ENCODE results near the gene MACROD2.
A peak's percentile ranks its signal among the peaks of the same experiment; 100 is the strongest.

MACROD2 gene

GRCh38 chr20:15674253-15675060 lies 1679.1 kb downstream of the MACROD2 start:
- DNase-seq, result peak; percentile 63

GRCh38 chr20:15675061-15675514 lies 1679.8 kb downstream of the MACROD2 start:
- DNase-seq, result no peak

GRCh38 chr20:15675813-15676484 lies 1680.6 kb downstream of the MACROD2 start:
- DNase-seq, result no peak

GRCh38 chr20:15676815-15677214 lies 1681.5 kb downstream of the MACROD2 start:
- DNase-seq, result no peak

- no peak for DNase-seq
These were observed 1687.4 kb downstream of the MACROD2 start for GRCh38 chr20:15682690-15683089.

- DNase-seq, result no peak
These were observed 1697.3 kb downstream of the MACROD2 start for GRCh38 chr20:15692570-15692969.

- peak; percentile 70 for DNase-seq
These were observed 1704.3 kb downstream of the MACROD2 start for GRCh38 chr20:15699431-15700146.

GRCh38 chr20:15700147-15700765 lies 1704.9 kb downstream of the MACROD2 start:
- DNase-seq, result peak; percentile 91

GRCh38 chr20:15702161-15702560 lies 1706.8 kb downstream of the MACROD2 start:
- DNase-seq, result no peak

- DNase-seq, result no peak
These were observed 1708.0 kb downstream of the MACROD2 start for GRCh38 chr20:15703171-15703911.

- no peak for DNase-seq
These were observed 1710.7 kb downstream of the MACROD2 start for GRCh38 chr20:15705975-15706374.

GRCh38 chr20:15706719-15707118 lies 1711.4 kb downstream of the MACROD2 start:
- DNase-seq, result no peak

- peak; percentile 19 for DNase-seq
These were observed 1713.8 kb downstream of the MACROD2 start for GRCh38 chr20:15708984-15709598.

GRCh38 chr20:15710636-15711035 lies 1715.3 kb downstream of the MACROD2 start:
- no peak for DNase-seq

- DNase-seq, result no peak
These were observed 1715.9 kb downstream of the MACROD2 start for GRCh38 chr20:15711177-15711576.

- DNase-seq, result no peak
These were observed 1720.9 kb downstream of the MACROD2 start for GRCh38 chr20:15716256-15716655.

- no peak for DNase-seq
These were observed 1731.1 kb downstream of the MACROD2 start for GRCh38 chr20:15726416-15726815.

GRCh38 chr20:15734052-15734451 lies 1738.7 kb downstream of the MACROD2 start:
- no peak for DNase-seq

- no peak for DNase-seq
These were observed 1743.7 kb downstream of the MACROD2 start for GRCh38 chr20:15739035-15739434.

- DNase-seq, result no peak
These were observed 1744.9 kb downstream of the MACROD2 start for GRCh38 chr20:15740046-15740775.

GRCh38 chr20:15742087-15742486 lies 1746.8 kb downstream of the MACROD2 start:
- no peak for DNase-seq

Data from NCI-H2171 treated with DMSO at 0.1 percent for 48 hours (cell line).